Erythroblast (primary cell): ENCODE data around the gene FAM20C.

Source experiments
- GATA1 ChIP-seq: IDR thresholded peaks from 2 replicates; pipeline ENCODE4 v1.6.1; 2011; ENCODE audit warnings: low read depth, mild to moderate bottlenecking, control low read depth, low read length, moderate library complexity
- POLR2A ChIP-seq: IDR thresholded peaks from 2 replicates; pipeline ENCODE4 v1.6.1; 2011; ENCODE audit warnings: mild to moderate bottlenecking, low read length

- TF ChIP-seq POLR2A = no peak
- no peak for TF ChIP-seq GATA1
These were observed 55.3 kb downstream of the FAM20C start for GRCh38 chr7:247636-248035.
